Effector memory CD8-positive, alpha-beta T cell (primary cell): ENCODE data around the gene LRP1-AS.

Experiments
- ATAC-seq: fragments of 150-1000 bp; cut with Tn5 transposase; replicated peaks from 2 replicates; pipeline ENCODE4 v1.10.0; 2021; ENCODE audit warnings: mild to moderate bottlenecking, moderate library complexity
- DNase-seq, 3 experiments: peaks; one replicate each; pipeline ENCODE4 v3.0.0; 2021
- H3K27ac Mint-ChIP-seq, 2 donors: one replicate each; pipeline ENCODE4 v1.8.0; 2022; ENCODE audit warnings: mild to moderate bottlenecking in 2 of 2, mixed read lengths in 2 of 2, moderate library complexity in 2 of 2
- H3K27me3 Mint-ChIP-seq, 2 donors: one replicate each; pipeline ENCODE4 v1.8.0; 2022; ENCODE audit warnings: mixed read lengths in 2 of 2
- H3K36me3 Mint-ChIP-seq: one replicate; pipeline ENCODE4 v1.8.0; 2022; ENCODE audit warnings: mild to moderate bottlenecking, moderate library complexity, mixed read lengths; ENCODE audit not compliant: insufficient read depth
- H3K4me1 Mint-ChIP-seq, 2 donors: one replicate each; pipeline ENCODE4 v1.8.0; 2022; ENCODE audit warnings: low read depth in 2 of 2, mixed read lengths in 2 of 2
- H3K4me3 Mint-ChIP-seq, 2 donors: one replicate each; pipeline ENCODE4 v1.8.0; 2022; ENCODE audit warnings: mild to moderate bottlenecking in 2 of 2, mixed read lengths in 2 of 2, moderate library complexity in 2 of 2
- H3K9me3 Mint-ChIP-seq, 2 donors: one replicate each; pipeline ENCODE4 v1.8.0; 2022; ENCODE audit warnings: mixed read lengths in 2 of 2

The LRP1-AS gene

GRCh38 chr12:57151741-57152630, 4.6 kb upstream of the LRP1-AS start:
- H3K9me3 Mint-ChIP-seq = no peaks in the 10 kb centered on the region
- H3K27ac Mint-ChIP-seq = no peak overlapping the region
- H3K4me3 Mint-ChIP-seq = no peak overlapping the region

DNA sequence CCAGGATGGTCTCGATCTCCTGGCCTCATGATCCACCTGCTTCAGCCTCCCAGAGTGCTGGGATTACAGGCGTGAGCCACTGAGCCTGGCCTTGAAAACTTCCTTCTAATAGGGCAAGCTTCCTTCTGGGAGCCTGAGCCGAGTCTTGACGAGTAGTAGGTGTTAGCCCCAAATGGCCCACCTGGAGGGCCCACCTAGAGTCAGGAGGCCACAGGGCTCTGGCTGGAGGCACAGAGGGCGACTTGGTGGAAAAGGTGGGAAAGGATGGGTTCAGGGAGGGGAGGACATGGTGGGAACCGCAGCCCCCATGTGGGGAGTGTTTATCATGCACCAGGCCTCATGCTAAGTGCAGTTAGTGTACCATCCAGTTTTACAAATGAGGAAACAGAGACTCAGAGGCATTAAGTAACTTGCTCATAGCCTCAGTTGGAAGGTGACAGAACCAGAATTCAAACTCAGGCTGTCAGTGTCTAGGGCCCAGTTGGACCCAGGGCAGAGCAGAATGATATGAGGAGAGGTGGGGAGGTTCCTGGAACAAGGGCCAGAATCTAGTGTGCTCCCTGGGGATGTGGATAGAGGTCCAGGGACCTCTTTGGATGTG, 3.1 kb upstream of the LRP1-AS start:
- H3K36me3 Mint-ChIP-seq = no peaks in the 10 kb centered on the region
- no peak overlapping the region for H3K4me3 Mint-ChIP-seq
- ATAC-seq = no peak
- no peaks in the 10 kb centered on the region for H3K9me3 Mint-ChIP-seq
- H3K27me3 Mint-ChIP-seq = peaks cover 0 to 8% of the 10 kb centered on the region in 2 donors
- H3K4me1 Mint-ChIP-seq = peaks cover 0 to 1% of the 10 kb centered on the region in 2 donors
- no peak for DNase-seq
- H3K27ac Mint-ChIP-seq = no peak overlapping the region

More at GRCh38 chr12:57151741-57152630, 4.6 kb upstream of the LRP1-AS start:
- H3K27me3 Mint-ChIP-seq = peaks cover 0 to 15% of the 10 kb centered on the region in 2 donors
- DNase-seq (no peak), ATAC-seq (no peak)
- H3K36me3 Mint-ChIP-seq = no peaks in the 10 kb centered on the region
- peaks cover 1 to 3% of the 10 kb centered on the region in 2 donors for H3K4me1 Mint-ChIP-seq

GRCh38 chr12:57149245-57149900, 2.0 kb upstream of the LRP1-AS start:
- Mint-ChIP-seq H3K36me3 (no peaks in the 10 kb centered on the region), H3K27me3 (peaks cover 0 to 8% of the 10 kb centered on the region in 2 donors), H3K4me3 (no peak overlapping the region), H3K4me1 (peaks cover 0 to 1% of the 10 kb centered on the region in 2 donors), H3K9me3 (no peaks in the 10 kb centered on the region), H3K27ac (no peak overlapping the region)
- ATAC-seq = no peak
- no peak for DNase-seq

DNA sequence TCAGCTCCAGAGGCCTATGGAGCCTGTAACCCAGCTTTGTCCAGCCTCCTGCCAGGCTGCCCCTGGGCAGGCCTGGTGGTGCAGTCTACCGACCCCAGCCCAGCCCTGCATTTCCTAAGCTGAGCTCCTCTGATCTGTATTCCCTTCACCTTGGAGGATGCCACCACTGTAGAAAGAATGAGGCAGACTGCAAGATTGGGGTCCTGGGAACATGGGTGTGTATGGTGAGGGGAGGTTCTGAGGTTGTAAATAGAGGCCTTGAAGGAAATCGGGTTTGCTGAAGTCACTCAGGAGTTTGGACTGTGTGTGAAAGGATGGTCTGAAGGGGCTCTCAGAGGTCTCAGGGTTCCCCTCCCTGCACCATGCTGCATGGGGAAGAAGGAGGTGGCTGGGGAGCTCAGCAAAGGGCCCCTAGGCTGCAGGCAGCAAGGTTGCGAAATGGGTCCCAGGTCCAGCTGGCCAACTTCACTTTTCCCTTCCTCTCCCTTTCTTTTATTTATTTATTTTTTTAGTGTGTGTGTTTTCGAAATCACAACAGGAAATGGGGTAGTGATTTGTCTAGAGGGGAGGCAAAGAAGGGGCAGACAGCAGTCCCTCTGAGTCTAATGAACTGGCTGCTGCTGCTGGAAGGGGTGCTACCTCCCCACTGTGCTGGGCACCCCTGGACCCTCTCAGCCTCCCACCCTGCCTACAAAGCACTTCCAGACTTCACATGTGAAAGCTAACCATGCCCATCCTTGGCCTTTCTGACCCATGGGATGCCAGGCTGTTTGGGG, 1.2 kb upstream of the LRP1-AS start:
- Mint-ChIP-seq H3K36me3 (no peaks in the 10 kb centered on the region), H3K4me1 (peaks cover 0 to 1% of the 10 kb centered on the region in 2 donors), H3K9me3 (no peaks in the 10 kb centered on the region), H3K27ac (no peak overlapping the region), H3K4me3 (no peak overlapping the region), H3K27me3 (peaks cover 0 to 8% of the 10 kb centered on the region in 2 donors)
- ATAC-seq (no peak), DNase-seq (no peak)

- H3K4me3 Mint-ChIP-seq = no peak overlapping the region
- H3K36me3 Mint-ChIP-seq = peaks cover 3% of the 10 kb centered on the region
Observed at GRCh38 chr12:57146092-57146491, 1.3 kb downstream of the LRP1-AS start.

DNA sequence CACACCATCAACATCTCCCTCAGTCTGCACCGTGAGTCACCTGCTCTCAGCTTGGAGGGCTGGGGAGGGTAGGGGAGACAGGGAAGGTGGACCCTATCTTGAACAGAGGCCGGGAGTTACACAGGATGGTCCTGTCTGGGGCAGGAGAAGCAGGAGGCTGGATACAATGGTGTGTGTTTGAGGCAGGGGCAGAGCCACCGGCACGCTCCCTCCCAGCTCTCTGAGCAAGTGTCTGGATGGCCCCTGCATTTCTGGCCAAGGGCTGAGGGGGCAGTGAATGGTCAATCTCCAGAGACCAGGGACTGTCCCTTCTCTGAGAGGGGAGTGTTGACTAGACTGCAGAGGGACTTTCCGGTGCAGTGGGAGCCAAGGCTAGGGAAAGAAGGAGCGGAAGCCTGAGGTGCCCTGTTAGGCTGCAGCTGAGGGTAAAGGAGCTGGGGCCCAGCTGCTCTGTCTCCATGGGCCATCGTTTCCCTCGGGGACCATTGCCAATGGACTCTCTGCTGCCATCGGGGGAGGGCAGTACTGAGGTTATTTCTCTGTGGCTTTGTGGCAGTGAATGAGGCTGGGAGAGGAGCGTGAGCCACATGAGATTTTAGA, 1.9 kb downstream of the LRP1-AS start:
- Mint-ChIP-seq H3K27me3 (no peaks in the 10 kb centered on the region), H3K4me1 (peaks cover 0 to 1% of the 10 kb centered on the region in 2 donors), H3K36me3 (peaks cover 3% of the 10 kb centered on the region), H3K9me3 (no peaks in the 10 kb centered on the region), H3K27ac (no peak overlapping the region), H3K4me3 (no peak overlapping the region)
- DNase-seq (no peak), ATAC-seq (no peak)

More at GRCh38 chr12:57146092-57146491, 1.3 kb downstream of the LRP1-AS start:
- ATAC-seq (no peak), DNase-seq (no peak)
- no peaks in the 10 kb centered on the region for H3K27me3 Mint-ChIP-seq
- H3K4me1 Mint-ChIP-seq = peaks cover 0 to 1% of the 10 kb centered on the region in 2 donors
- no peaks in the 10 kb centered on the region for H3K9me3 Mint-ChIP-seq
- no peak overlapping the region for H3K27ac Mint-ChIP-seq

DNA sequence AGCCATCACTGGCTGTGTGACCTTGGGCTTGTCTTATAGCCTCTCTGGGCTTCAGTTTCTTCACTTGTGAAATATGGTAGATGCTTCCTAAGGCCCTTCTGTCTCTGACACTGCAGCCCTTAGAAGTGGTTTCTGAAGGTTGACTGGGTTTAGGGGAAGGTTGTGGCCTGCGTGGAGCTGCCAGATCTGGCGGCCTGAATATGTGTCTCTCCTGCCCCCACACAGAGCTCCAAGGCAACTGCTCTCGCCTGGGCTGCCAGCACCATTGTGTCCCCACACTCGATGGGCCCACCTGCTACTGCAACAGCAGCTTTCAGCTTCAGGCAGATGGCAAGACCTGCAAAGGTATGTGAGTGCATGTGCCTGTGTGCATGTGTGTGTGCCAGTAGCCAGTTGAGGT, 4.0 kb downstream of the LRP1-AS start:
- Mint-ChIP-seq H3K4me3 (no peak overlapping the region), H3K4me1 (peaks cover 0 to 1% of the 10 kb centered on the region in 2 donors), H3K36me3 (peaks cover 3% of the 10 kb centered on the region), H3K27ac (no peak overlapping the region), H3K27me3 (no peaks in the 10 kb centered on the region), H3K9me3 (no peaks in the 10 kb centered on the region)
- ATAC-seq (no peak), DNase-seq (no peak)

DNA sequence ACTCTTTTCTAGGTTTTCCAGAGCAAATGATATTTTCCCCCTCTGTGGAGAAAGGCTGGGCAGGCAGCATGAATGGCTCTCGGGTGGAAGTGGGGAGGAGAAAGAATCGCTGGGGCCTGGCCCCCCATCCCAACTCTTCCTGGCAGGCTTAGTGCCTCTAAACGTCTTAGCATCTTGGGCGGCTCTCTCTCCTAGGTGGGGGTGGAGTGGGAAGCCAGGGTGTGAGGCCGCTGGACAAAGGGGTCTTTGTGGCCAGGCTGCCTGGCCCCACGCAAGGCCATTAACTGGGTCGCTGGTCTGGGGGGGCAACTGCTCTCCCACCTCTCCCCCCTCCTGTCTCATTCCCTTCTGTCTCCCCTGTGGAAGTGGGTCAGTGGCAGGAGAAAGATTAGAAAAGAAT, 4.7 kb downstream of the LRP1-AS start:
- H3K27me3 Mint-ChIP-seq = no peaks in the 10 kb centered on the region
- H3K36me3 Mint-ChIP-seq = peaks cover 3% of the 10 kb centered on the region
- DNase-seq (no peak), ATAC-seq (no peak)
- H3K9me3 Mint-ChIP-seq = no peaks in the 10 kb centered on the region
- no peak overlapping the region for H3K4me3 Mint-ChIP-seq
- peaks cover 0 to 1% of the 10 kb centered on the region in 2 donors for H3K4me1 Mint-ChIP-seq
- H3K27ac Mint-ChIP-seq = no peak overlapping the region

GRCh38 chr12:57142121-57142520, 5.3 kb downstream of the LRP1-AS start:
- H3K36me3 Mint-ChIP-seq = peaks cover 3% of the 10 kb centered on the region
- H3K4me3 Mint-ChIP-seq = no peak overlapping the region
- DNase-seq = no peak
- no peak for ATAC-seq
- no peak overlapping the region for H3K27ac Mint-ChIP-seq
- no peaks in the 10 kb centered on the region for H3K27me3 Mint-ChIP-seq
- no peaks in the 10 kb centered on the region for H3K4me1 Mint-ChIP-seq
- H3K9me3 Mint-ChIP-seq = no peaks in the 10 kb centered on the region

- DNase-seq (no peak), ATAC-seq (no peak)
- no peak overlapping the region for H3K27ac Mint-ChIP-seq
- H3K4me3 Mint-ChIP-seq = no peak overlapping the region
- no peaks in the 10 kb centered on the region for H3K27me3 Mint-ChIP-seq
- H3K4me1 Mint-ChIP-seq = no peaks in the 10 kb centered on the region
- H3K36me3 Mint-ChIP-seq = peaks cover 3% of the 10 kb centered on the region
- no peaks in the 10 kb centered on the region for H3K9me3 Mint-ChIP-seq
Observed at GRCh38 chr12:57141249-57141648, 6.2 kb downstream of the LRP1-AS start.

- no peak overlapping the region for H3K27ac Mint-ChIP-seq
- DNase-seq = no peak
- H3K27me3 Mint-ChIP-seq = no peaks in the 10 kb centered on the region
- ATAC-seq = no peak
- peaks cover 3% of the 10 kb centered on the region for H3K36me3 Mint-ChIP-seq
- no peaks in the 10 kb centered on the region for H3K9me3 Mint-ChIP-seq
- no peak overlapping the region for H3K4me3 Mint-ChIP-seq
- H3K4me1 Mint-ChIP-seq = no peaks in the 10 kb centered on the region
Observed at GRCh38 chr12:57139796-57140649, 7.4 kb downstream of the LRP1-AS start.

DNA sequence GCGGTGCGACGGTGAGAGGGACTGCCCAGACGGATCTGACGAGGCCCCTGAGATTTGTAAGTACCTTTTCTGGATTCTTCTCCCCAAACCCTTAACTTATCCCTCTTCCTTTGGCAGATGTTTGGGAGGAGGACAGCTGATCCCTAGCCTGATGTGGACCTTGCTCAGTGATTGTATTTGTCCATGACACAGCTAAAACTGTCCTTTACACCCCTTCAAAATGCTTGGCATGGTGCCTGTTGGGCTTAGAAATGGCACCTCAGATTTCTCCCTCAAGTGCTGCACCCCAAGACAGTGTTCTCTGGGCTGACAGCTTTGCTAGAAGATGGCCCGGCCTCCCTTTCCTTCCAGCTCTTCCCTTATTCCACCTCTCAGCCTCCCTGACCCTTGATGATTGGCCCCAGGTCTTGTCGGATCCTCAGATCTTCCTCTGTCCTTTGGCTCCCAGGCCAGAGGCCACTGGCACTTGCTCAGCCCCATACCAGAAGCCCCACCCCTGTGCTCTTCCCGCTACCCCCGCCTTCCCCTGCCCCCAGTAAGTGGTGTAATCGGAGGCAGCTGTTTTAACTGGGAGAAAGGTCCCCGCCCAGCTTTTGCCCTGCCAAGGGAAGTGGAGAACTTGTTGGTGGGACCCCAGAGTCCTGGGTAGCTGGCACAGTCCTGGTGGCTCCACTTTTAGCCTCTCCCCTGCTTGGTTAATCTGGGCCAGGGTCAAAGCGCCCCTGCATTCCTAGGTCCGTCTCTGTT, 8.7 kb downstream of the LRP1-AS start:
- H3K4me1 Mint-ChIP-seq = no peaks in the 10 kb centered on the region
- DNase-seq (no peak), ATAC-seq (no peak)
- H3K27me3 Mint-ChIP-seq = no peaks in the 10 kb centered on the region
- H3K9me3 Mint-ChIP-seq = no peaks in the 10 kb centered on the region
- H3K4me3 Mint-ChIP-seq = no peak overlapping the region
- H3K27ac Mint-ChIP-seq = no peak overlapping the region
- peaks cover 3% of the 10 kb centered on the region for H3K36me3 Mint-ChIP-seq
